HL-60 (cell line): ENCODE results near the gene CFAP251.

Experiments used
- DNase-seq, 2 experiments: peaks; one replicate each; pipeline ENCODE4 v3.0.0-alpha.2; 2010 to 2020; ENCODE audit warnings: low read depth in 1 of 2, low spot score in 1 of 2
- H3K27ac ChIP-seq: fragments of 250-450 bp; sonication (Bioruptor Pico); replicated peaks from 2 replicates; pipeline ENCODE4 v1.5.1; 2020; ENCODE audit warnings: mild to moderate bottlenecking, moderate library complexity
- H3K27me3 ChIP-seq: fragments of 250-450 bp; sonication (Bioruptor Pico); 2 replicates; pipeline ENCODE4 v1.5.1; 2021; ENCODE audit warnings: mild to moderate bottlenecking, moderate library complexity; ENCODE audit not compliant: insufficient read depth, poor library complexity, severe bottlenecking
- H3K4me3 ChIP-seq: replicated peaks from 2 replicates; pipeline ENCODE4 v1.5.1; 2011; ENCODE audit warnings: mild to moderate bottlenecking, control low read depth, low read length; ENCODE audit not compliant: insufficient read depth
- GABPA ChIP-seq: IDR thresholded peaks from 2 replicates; pipeline ENCODE4 v1.6.1; 2012; ENCODE audit warnings: low read depth
- POLR2AphosphoS5 ChIP-seq: IDR thresholded peaks from 2 replicates; pipeline ENCODE4 v1.6.1; 2012; ENCODE audit warnings: low read depth
- SPI1 ChIP-seq: IDR thresholded peaks from 2 replicates; pipeline ENCODE4 v1.6.1; 2012; ENCODE audit warnings: low read depth, mild to moderate bottlenecking, borderline replicate concordance
- TF ChIP-seq, protein P1 (sequence below): IDR thresholded peaks from one replicate; pipeline ENCODE4 v1.5.1; 2011; ENCODE audit warnings: low read length, control low read depth, inconsistent platforms; ENCODE audit not compliant: insufficient read depth
- TF ChIP-seq, protein P2 (sequence below): IDR thresholded peaks from 2 replicates; pipeline ENCODE4 v1.6.1; 2012; ENCODE audit warnings: low read depth; ENCODE audit not compliant: insufficient replicate concordance

Gene CFAP251

GRCh38 chr12:121934309-121934664 is 15.9 kb downstream of the CFAP251 start:
- Histone ChIP-seq H3K4me3 (no peak overlapping the region), H3K27me3 (no peaks in the 10 kb centered on the region), H3K27ac (no peak overlapping the region)
- TF ChIP-seq GABPA, result no peak
- TF ChIP-seq POLR2AphosphoS5, result no peak
- TF ChIP-seq, protein P1, sequence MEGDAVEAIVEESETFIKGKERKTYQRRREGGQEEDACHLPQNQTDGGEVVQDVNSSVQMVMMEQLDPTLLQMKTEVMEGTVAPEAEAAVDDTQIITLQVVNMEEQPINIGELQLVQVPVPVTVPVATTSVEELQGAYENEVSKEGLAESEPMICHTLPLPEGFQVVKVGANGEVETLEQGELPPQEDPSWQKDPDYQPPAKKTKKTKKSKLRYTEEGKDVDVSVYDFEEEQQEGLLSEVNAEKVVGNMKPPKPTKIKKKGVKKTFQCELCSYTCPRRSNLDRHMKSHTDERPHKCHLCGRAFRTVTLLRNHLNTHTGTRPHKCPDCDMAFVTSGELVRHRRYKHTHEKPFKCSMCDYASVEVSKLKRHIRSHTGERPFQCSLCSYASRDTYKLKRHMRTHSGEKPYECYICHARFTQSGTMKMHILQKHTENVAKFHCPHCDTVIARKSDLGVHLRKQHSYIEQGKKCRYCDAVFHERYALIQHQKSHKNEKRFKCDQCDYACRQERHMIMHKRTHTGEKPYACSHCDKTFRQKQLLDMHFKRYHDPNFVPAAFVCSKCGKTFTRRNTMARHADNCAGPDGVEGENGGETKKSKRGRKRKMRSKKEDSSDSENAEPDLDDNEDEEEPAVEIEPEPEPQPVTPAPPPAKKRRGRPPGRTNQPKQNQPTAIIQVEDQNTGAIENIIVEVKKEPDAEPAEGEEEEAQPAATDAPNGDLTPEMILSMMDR, result no peak
- TF ChIP-seq, protein P2, sequence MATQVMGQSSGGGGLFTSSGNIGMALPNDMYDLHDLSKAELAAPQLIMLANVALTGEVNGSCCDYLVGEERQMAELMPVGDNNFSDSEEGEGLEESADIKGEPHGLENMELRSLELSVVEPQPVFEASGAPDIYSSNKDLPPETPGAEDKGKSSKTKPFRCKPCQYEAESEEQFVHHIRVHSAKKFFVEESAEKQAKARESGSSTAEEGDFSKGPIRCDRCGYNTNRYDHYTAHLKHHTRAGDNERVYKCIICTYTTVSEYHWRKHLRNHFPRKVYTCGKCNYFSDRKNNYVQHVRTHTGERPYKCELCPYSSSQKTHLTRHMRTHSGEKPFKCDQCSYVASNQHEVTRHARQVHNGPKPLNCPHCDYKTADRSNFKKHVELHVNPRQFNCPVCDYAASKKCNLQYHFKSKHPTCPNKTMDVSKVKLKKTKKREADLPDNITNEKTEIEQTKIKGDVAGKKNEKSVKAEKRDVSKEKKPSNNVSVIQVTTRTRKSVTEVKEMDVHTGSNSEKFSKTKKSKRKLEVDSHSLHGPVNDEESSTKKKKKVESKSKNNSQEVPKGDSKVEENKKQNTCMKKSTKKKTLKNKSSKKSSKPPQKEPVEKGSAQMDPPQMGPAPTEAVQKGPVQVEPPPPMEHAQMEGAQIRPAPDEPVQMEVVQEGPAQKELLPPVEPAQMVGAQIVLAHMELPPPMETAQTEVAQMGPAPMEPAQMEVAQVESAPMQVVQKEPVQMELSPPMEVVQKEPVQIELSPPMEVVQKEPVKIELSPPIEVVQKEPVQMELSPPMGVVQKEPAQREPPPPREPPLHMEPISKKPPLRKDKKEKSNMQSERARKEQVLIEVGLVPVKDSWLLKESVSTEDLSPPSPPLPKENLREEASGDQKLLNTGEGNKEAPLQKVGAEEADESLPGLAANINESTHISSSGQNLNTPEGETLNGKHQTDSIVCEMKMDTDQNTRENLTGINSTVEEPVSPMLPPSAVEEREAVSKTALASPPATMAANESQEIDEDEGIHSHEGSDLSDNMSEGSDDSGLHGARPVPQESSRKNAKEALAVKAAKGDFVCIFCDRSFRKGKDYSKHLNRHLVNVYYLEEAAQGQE, result no peak
- no peak for TF ChIP-seq SPI1
- DNase-seq, result no peak

DNA sequence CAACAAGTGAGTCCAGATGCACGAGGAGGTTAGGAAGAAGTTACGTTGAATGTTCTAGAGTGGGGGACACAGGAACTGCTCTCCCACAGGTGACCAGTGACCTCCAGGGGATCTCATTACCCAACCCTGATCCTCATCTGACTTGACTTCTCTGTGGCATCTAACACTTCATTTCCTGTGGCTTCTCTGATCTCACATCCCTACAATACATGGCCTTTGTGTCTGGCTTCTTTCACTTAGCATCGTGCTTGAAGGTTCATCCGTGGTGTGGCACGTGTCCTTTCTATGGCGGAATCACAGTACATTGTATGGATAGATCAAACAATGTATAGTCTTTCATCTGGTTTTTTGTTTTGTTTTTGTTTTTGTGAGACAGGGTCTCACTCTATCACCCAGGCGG is 19.3 kb downstream of the CFAP251 start:
- TF ChIP-seq POLR2AphosphoS5, result no peak
- TF ChIP-seq, protein P1, result no peak
- no peak for TF ChIP-seq GABPA
- TF ChIP-seq, protein P2, result no peak
- TF ChIP-seq SPI1, result no peak
- H3K4me3 ChIP-seq, result no peak overlapping the region
- no peak for DNase-seq
- H3K27ac ChIP-seq, result no peak overlapping the region
- no peaks in the 10 kb centered on the region for H3K27me3 ChIP-seq

DNA sequence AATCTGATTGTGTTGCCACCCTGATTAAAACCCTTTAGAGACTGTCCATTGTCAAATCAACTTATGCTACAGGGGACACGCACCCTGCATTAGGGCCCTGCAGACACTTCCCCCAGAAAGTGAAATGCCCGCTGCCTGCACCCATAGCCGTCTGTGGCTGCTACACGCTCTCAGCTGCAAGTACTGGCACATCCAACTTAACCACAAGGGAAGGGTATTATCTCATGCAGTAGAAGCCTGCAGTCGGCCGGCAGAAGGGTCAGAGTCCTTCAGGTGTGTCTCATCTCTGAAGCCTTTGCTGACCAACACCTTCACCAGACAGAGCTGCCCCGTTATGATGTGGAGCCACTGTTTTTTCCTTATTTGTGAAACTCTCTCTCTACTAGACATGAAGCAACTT is 20.8 kb downstream of the CFAP251 start:
- TF ChIP-seq, protein P2, result no peak
- TF ChIP-seq SPI1 (no peak), POLR2AphosphoS5 (no peak), GABPA (no peak)
- TF ChIP-seq, protein P1, result no peak
- no peak overlapping the region for H3K27ac ChIP-seq
- H3K4me3 ChIP-seq, result no peak overlapping the region
- no peaks in the 10 kb centered on the region for H3K27me3 ChIP-seq
- DNase-seq, result peak in 1 of 2 experiments; percentile 63
